ENCODE measurements around the gene TSC22D3.
"Not testable (repeated sequence)": the region's sequence is repeated elsewhere in the genome, so short reads cannot be mapped to it uniquely, and the experiment has no call there.

Gene TSC22D3

GRCh38 chrX:107775734-107776511, at the start of gene TSC22D3:
Gene TSC22D3, minus strand, starts transcription at chrX:107775787. Its CDS starts 368 bp downstream, at chrX:107775419.
- DNase-seq = peak; percentile 57

DNA sequence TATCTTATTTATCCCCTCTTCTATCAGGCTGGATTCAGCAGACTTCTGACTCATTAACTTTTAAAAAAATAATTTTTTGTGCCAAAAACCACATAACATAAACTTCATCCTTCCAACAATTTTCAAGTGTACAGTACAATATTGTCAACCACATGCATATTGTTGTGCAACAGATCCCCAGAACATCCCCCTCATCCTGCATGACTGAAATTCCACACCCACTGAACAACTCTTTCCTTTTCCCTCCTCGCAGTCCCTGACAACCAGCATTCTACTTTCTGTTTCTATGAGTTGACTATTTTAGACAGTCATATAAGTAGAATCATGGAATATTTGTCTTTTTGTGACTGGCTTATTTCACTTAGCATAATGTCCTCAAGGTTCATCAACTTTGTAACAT, 47.9 kb upstream of the TSC22D3 start:
- DNase-seq = no peak

DNA sequence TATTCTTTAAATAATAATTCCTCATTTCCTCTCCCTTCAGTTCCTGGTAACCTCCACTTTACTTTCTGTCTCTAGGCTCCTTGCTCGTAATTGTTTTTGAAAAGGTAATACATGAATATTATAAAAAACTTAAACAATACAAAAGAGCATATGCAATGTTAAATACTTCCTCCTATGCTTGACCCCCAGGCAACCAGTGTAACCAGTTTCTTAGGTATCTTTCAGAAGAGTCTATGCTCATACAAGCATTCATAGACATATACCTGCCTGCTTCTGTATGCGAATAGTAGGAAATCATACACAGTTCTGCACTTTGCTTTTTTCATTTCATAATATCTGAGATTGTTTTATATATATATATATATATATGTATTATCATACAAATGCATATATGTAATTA, 47.5 kb upstream of the TSC22D3 start:
- DNase-seq = no peak

DNA sequence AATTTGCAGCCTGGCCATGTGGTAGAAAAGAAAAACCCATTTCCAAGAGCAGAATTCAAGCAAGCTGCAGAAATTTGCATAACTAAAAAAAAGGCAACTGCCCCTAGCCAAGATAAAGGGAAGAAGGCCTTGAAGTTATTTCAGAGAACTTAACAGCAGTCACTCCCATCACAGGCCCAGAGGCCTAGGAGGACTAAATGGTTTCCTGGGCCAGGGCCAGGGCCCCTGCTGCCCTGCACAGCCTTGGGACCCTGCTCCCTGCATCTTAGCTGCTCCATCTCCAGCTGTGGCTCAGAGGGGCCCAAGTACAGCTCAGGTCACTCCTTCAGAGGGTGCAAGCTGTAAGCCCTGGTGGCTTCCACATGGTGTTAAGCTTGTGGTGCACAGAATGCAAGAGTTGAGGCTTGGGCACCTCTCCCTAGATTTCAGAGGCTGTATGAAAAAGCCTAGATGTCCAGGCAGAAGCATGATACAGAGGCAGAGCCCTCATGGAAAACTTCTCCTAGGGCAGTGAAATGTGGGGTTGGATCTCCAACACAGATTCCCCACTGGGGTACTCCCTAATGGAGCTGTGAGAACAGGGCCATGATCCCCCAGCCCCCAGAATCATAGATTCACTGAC, 43.4 kb upstream of the TSC22D3 start:
- no peak for DNase-seq

GRCh38 chrX:107810053-107810452, 34.5 kb upstream of the TSC22D3 start:
- DNase-seq = not testable (repeated sequence)

DNA sequence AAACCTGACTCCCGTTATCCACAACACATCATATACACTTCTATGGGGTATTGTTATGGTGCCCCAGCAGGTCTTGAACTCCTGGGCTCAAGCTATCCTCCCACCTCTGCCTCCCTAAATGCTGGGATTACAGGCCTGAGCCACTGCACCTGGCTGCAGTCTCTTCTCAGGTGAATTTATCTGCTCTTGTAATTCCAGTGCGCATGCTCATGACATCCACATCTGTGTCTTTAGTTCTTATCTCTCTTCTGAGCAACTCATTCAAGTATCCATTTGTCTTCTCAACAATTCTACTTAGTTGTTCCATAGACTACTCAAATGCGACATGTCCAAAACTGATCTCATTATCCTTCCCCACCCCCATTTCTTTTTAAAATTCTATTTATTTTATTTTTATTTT, 29.6 kb upstream of the TSC22D3 start:
- DNase-seq = no peak

DNA sequence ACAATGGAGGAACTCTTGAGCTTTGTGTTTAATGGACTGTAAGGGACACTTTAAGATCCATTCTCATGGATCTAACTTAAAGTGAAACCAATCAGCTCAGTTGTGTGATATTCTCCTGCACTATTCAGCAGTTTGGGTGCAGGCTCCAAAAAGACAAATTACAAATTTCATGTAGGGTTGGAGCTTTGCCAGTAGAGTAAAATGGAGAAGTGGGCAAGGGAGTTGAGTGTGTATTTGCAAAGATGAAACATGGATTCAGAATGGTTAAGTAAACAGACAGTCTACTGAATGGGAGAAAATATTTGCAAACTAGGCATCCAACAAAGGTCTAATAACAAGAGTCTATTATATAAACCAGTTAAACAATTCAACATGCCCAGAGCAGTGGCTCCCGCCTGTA, 28.8 kb upstream of the TSC22D3 start:
- DNase-seq = no peak

GRCh38 chrX:107787827-107788226, 12.2 kb upstream of the TSC22D3 start:
- DNase-seq = no peak

DNA sequence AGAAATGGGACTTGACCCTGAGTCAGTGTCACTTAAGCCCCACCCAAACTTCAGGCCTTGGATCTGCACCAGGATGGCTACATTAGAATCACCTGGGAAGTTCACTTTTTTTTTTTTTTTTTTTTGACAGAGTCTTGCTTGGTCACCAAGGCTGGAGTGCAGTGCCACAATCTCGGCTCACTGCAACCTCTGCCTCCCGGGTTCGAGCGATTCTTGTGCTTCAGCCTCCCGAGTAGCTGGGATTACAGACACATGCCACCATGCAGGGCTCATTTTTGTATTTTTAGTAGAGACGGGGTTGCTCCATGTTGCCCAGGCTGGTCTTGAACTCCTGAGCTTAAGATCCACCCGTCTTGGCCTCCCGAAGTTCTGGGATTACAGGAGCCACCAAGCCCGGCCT, 4.9 kb upstream of the TSC22D3 start:
- no peak for DNase-seq

DNA sequence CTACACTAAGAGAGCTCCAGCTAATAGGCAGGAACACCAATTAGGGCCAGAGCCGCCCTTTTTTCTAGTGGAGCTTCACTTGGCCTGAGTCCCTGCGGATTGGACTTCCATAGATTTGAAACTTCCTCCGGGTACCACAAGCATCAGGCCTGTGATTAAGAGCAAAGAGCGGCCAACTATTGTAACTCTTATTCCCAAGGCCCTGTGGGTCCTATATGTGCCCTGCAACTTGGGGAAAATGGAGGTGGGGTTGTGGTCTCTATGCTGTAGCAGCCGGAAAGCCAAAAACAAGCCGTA, 1.9 kb upstream of the TSC22D3 start, which contains the start of gene NCBP2L:
Gene NCBP2L, plus strand, starts transcription at position 198 of the 297 bp plus-strand sequence. CDS start 16,488 bp downstream, outside the sequence.
- DNase-seq = no peak

DNA sequence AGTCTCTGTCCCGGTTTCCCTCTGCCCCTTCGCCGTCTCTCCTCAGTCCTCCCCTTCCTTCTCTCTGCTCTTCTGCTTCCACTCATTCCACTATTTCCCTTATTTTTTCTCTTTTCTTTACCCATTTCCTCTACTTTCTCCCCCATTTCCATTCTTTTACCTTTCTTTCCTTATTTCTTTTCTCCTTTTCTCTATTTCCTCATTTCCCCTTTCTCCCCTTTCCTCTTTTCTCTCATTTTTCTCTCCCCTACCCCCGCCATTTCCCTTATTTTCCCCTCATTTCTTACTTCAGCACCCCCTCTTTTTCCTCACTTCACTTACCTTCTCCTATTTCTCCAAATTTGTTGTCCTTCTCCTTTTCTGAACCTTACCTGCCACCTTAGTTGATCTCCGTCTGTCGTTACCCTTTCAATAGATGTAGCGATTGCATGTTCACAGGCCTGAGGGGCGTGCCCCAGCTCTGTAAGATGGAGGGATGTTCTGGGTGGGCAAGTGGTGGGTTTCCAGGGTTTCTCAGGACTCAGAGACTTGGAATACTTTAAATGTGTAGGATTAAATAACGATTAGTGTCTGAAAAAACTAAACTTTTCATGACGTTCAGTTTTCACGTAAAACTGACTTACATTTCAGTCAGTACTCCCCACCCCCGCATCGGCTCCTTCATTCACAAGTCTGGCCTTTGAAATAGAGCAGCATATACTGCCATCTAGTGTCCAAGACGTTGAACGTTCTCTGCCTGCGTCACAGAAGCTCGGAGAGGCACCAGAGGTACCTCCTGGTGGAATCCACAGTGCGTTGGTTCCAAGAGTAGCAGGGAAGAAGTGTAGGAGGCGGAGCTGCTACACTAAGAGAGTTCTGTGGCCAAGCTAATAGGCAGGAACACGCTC, 1.3 kb upstream of the TSC22D3 start:
- peak; percentile 85 for DNase-seq

DNA sequence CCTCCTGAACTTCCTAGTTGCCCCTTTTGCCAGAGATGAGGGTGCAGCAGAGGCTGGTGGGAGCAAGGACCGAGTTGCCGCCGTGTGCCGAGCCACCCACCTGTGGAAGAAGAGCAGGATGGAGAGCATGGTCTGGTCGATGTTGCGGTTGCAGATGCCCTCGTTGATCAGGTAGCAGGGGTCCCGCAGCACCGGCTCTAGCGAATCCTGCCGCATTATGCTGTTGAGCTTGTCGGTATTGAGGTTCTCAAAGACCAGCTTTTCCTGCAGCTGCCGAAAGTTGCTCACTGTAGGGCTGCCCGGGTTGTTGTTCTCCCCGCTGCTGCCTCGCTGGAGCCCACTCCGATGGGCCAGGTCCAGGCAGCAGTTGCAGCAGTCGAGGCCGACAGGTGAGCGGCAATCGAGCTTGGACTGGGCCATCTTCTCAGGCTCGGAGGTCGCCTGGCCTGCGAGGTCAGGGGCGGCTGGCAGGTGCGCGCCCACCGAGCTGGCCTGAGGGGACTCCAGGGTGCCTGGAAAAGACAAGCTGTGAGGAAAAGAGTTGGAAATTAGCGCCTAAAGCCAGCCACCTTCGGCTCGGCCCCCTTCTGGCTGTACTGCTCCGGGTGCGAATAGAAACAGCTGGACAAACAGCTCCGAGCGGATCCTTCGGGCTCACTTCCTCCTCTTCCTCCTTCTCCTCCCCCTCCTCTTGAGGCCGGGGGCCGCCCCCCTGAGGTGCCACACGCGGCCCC, 420 bp downstream of the TSC22D3 start:
- peak; percentile 0 for DNase-seq

DNA sequence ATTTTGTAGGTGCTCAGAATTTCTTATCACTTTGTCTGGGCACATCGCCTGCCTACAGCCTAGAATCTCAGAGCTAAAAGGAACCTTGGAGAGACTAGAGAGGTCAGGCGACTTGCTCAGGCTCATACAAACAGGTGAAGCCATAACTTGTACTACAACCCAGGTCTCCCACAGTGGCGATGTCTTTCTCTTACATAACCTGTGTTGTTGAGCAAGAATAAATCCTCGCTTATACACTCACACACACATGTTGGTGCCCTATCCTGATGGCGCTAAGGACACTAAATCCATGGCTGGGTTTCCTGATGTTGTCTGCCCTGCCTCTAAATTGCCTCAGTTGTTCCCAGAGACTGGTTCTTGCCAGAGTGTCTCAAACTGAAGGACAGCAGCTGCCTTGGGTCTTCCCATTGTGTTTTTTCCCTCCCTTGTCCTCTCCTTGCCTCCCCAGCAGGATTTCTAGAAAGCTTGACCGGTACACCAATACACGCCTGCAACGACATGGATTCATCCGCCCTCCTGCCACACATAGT, 1.6 kb downstream of the TSC22D3 start:
- DNase-seq = no peak

GRCh38 chrX:107773206-107773605, 2.4 kb downstream of the TSC22D3 start:
- DNase-seq = no peak

DNA sequence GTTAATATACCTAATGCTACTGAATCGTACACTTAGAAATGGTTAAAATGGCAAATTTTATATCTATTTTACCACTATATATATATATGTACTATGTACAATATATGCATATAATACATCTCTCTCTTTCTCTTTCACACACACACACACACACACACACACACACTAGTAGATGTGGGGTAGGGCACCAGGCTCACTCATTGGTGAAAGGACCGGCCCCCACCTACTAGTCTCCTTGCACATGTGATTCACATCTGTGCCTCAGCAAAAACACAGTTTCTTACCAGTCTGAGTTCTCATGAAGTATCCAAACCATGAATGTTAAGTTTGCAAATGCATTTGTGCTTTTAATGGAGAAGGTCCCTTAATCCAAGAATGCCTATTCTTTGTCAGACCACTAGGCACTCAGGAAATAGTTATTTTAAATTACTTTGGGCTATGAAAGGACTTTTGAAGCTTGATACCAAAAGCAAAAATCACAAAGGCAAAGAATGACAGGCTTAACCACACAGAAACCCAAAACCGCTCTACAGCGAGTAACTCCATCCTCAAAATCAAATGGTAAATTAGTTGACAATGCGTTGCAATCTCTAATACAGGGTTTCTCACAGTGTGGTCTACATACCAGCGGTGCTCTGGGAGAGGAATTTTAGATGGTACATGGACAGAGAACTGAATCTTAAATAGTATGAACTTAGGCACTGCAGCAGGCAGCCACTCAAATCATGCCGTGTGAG, 5.8 kb downstream of the TSC22D3 start:
- no peak for DNase-seq

GRCh38 chrX:107768051-107768450, 7.5 kb downstream of the TSC22D3 start:
- no peak for DNase-seq

DNA sequence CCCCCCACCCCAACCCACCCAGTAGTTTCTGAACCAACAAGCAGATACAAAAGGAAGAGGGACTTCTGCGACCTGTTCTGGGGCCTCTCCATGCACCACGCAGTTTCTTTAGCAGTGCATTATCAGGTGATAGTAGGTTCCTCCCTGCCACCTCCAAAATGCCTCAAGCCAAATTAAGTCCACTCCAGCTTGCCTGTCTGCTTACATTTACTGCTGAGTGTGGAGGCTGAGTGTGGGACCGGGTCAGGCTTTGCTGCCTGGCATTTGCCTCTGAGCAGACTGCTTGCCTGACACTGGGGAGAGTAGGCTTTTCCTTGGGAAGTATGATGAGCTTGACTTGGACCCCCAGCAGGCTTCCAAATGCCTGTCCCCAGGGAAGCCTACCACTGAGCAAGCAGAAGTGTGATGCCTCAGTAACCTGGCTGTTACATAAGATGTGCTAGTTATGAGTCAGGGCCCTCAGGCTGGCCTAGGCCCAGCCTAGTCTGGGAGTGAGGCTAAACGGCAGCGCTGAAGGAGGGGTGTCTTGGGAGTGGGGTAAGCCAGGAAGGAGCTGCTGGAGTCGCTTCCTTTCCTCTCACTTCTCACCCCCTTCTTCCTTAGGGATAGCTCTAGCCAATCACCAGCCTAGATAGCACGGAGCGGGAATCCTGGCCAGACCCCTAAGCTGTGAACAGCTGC, 9.0 kb downstream of the TSC22D3 start:
- DNase-seq = no peak

DNA sequence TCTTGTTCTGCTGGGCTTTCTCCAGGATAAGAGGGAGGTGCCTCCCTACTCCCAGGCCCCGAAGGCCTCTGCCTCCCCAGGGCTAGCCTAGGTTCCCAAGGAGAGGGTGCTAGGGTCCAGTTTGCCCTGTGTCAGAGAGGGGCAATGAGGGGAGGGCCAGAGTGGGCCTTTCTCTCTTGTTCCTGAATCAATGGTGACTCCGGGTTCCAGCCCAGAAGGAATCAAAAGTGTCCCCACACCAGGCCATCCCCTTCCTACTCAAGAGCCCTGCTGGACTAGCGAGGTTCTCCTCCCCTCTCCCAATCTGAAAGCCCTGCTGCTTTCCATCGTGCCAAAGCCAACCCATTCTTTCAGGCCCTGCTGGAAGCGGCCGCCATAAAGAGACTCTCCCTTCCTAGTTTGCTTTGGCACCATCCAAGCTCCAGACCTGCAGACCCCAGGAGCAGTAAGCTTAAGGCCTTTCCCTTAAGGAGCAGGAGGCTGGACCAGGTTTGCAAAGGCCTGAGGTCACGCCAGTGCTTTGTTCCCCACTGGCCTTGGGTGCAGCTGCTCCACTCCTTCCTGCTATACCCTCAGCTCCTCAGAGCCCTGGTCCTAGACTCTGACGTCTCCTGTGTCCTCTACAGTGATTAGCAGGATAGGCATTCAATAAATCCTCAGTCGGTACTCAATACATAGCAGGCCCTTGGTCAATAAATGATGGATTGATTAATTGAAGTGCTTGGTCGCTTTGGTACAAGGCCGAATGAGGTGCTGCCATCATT, 10.6 kb downstream of the TSC22D3 start:
- no peak for DNase-seq

- no peak for DNase-seq
These were observed 11.9 kb downstream of the TSC22D3 start for GRCh38 chrX:107763647-107764046.

GRCh38 chrX:107760304-107761077, 15.1 kb downstream of the TSC22D3 start:
- no peak for DNase-seq

Measured in CD4-positive, alpha-beta T cell treated with Interleukin-12 subunit alpha and Interleukin-12 subunit beta, for 1 hour (primary cell).